K562 (cell line): ENCODE measurements around the gene ISYNA1. TPM values are rescaled to one million over a fixed set of nuclear protein-coding genes. Genes with fewer than 3 reads are reported as not detected.

Experiments used
- ATAC-seq: fragments of 200-7000 bp; cut with Tn5 transposase; 3 replicates; pipeline ENCODE4 v1.9.1; 2020; ENCODE audit warnings: moderate library complexity
- BruUV-seq: library from RNA; stranded (reverse); fragments of 400-500 nt; replicated peaks from 2 replicates; lab custom pipeline; 2021; lab: Mats Ljungman, UMichigan
- CTCF ChIA-PET: fragments of 300-600 bp; formaldehyde crosslinking; extraction: SDS; loops from one replicate; lab custom pipeline; 2021; ENCODE audit warnings: low intra/inter-chr PET ratio; lab: Yijun Ruan, JAX
- POLR2A ChIA-PET: fragments of 300-600, 350-650 bp; sonication (Branson Sonifier 250); formaldehyde crosslinking; extraction: SDS; loops from one replicate; lab custom pipeline; 2021; ENCODE audit warnings: antibody characterized with exemption, inconsistent platforms; lab: Yijun Ruan, JAX
- DNase-seq, 4 experiments: peaks; one replicate each; pipeline versions ENCODE4 v3.0.0 to v3.0.0-alpha.2; 2011 to 2018; ENCODE audit warnings: low spot score in 3 of 4, mixed read lengths in 3 of 4; ENCODE audit errors: extremely low read depth in 1 of 4
- FAIRE-seq: peaks from 2 replicates; lab custom pipeline; 2011; peaks lifted over from hg19 to GRCh38; lab: Jason Lieb, UNC
- H2AFZ ChIP-seq: 2 replicates; pipeline ENCODE4 v1.6.0; 2011; ENCODE audit warnings: low read depth, low read length, control low read depth, inconsistent platforms
- H3K27ac ChIP-seq: fragments of 200-600 bp; 3 replicates; pipeline ENCODE4 v1.8.0; 2011; ENCODE audit warnings: low read depth, mild to moderate bottlenecking, control low read depth, inconsistent platforms, low read length, moderate library complexity, mixed read lengths; ENCODE audit errors: extremely low read depth
- H3K27me3 ChIP-seq, 2 experiments: fragments of 300-600 bp in 1 of 2; 2 replicates in 1 of 2; 3 replicates in 1 of 2; pipeline versions ENCODE4 v1.6.0 to v1.8.0; 2011; ENCODE audit warnings: inconsistent platforms in 2 of 2, low read length in 2 of 2, mild to moderate bottlenecking in 1 of 2, mixed read lengths in 1 of 2, moderate library complexity in 1 of 2; ENCODE audit not compliant: control insufficient read depth in 2 of 2, insufficient read depth in 2 of 2
- H3K36me3 ChIP-seq: fragments of 300-600 bp; 3 replicates; pipeline ENCODE4 v1.8.0; 2011; ENCODE audit warnings: mild to moderate bottlenecking, low read length, inconsistent platforms; ENCODE audit not compliant: control insufficient read depth, insufficient read depth
- H3K4me1 ChIP-seq, 2 experiments: fragments of 200-600 bp in 1 of 2; replicated peaks in 1 of 2; 2 replicates in 1 of 2; 3 replicates in 1 of 2; pipeline versions ENCODE4 v1.5.1 to v1.8.0; 2011; ENCODE audit warnings: inconsistent platforms in 2 of 2, low read length in 2 of 2, mild to moderate bottlenecking in 1 of 2, mixed read lengths in 1 of 2, moderate library complexity in 1 of 2; ENCODE audit not compliant: control insufficient read depth in 2 of 2, insufficient read depth in 2 of 2
- H3K4me2 ChIP-seq: 2 replicates; pipeline ENCODE4 v1.6.1; 2011; ENCODE audit warnings: low read length, control low read depth, inconsistent platforms, mixed read lengths; ENCODE audit not compliant: insufficient read depth
- H3K4me3 ChIP-seq: fragments of 200-600 bp; sonication (generic), shearing (Covaris generic); 2 replicates; pipeline ENCODE4 v1.5.1; 2016; ENCODE audit warnings: control low read depth, inconsistent platforms
- H3K79me2 ChIP-seq: fragments of 200-600 bp; 3 replicates; pipeline ENCODE4 v1.8.0; 2011; ENCODE audit warnings: low read length, inconsistent platforms; ENCODE audit not compliant: control insufficient read depth, insufficient read depth
- H3K9ac ChIP-seq, 2 experiments: 2 replicates each; pipeline versions ENCODE4 v1.6.0 to v1.6.1; 2011; ENCODE audit warnings: low read depth in 2 of 2, low read length in 2 of 2, control low read depth in 1 of 2, inconsistent platforms in 1 of 2, mild to moderate bottlenecking in 1 of 2, mixed read lengths in 1 of 2; ENCODE audit not compliant: insufficient read depth in 1 of 2
- H3K9me1 ChIP-seq: one replicate; pipeline ENCODE4 v1.6.0; 2011; ENCODE audit warnings: inconsistent platforms, mild to moderate bottlenecking, low read length, moderate library complexity; ENCODE audit not compliant: control insufficient read depth, insufficient read depth
- H3K9me3 ChIP-seq: replicated peaks from 2 replicates; pipeline ENCODE4 v1.5.1; 2011; ENCODE audit warnings: low read depth, low read length, inconsistent platforms; ENCODE audit not compliant: control insufficient read depth, insufficient read depth
- H4K20me1 ChIP-seq: replicated peaks from 2 replicates; pipeline ENCODE4 v1.6.1; 2011; ENCODE audit warnings: low read length, inconsistent platforms, mixed read lengths; ENCODE audit not compliant: control insufficient read depth, insufficient read depth
- BCOR ChIP-seq: fragments of 450-650 bp; IDR thresholded peaks from 2 replicates; pipeline ENCODE4 v1.6.1; 2016
- CREB3L1 ChIP-seq: fragments of 450-650 bp; IDR thresholded peaks from 2 replicates; pipeline ENCODE4 v1.6.1; 2014; ENCODE audit warnings: low read depth, mild to moderate bottlenecking, moderate library complexity, borderline replicate concordance
- FOS ChIP-seq: IDR thresholded peaks from 3 replicates; pipeline ENCODE4 v1.6.1; 2011; ENCODE audit not compliant: insufficient read length; ENCODE audit errors: extremely low read depth
- MAFG ChIP-seq: fragments of 450-650 bp; conservative IDR thresholded peaks from 2 replicates; pipeline ENCODE4 v1.6.1; 2016; ENCODE audit warnings: missing genetic modification characterization, missing compliant biosample characterization
- NCOA2 ChIP-seq, 2 experiments: fragments of 450-650 bp; IDR thresholded peaks; 2 replicates each; pipeline ENCODE4 v1.6.1; 2018; ENCODE audit warnings: mild to moderate bottlenecking in 2 of 2, moderate library complexity in 1 of 2; ENCODE audit not compliant: partially characterized antibody in 2 of 2
- NFRKB ChIP-seq: fragments of 450-650 bp; IDR thresholded peaks from 2 replicates; pipeline ENCODE4 v1.6.1; 2016; ENCODE audit warnings: low read depth
- POLR2B ChIP-seq: fragments of 450-650 bp; IDR thresholded peaks from 2 replicates; pipeline ENCODE4 v1.6.1; 2018; ENCODE audit warnings: low read depth; ENCODE audit not compliant: partially characterized antibody
- SMARCA4 ChIP-seq: fragments of 450-650 bp; IDR thresholded peaks from 2 replicates; pipeline ENCODE4 v1.6.1; 2016
- SP2 ChIP-seq: IDR thresholded peaks from 2 replicates; pipeline ENCODE4 v1.6.1; 2011; ENCODE audit warnings: mild to moderate bottlenecking, low read depth, low read length, moderate library complexity; ENCODE audit not compliant: poor library complexity, severe bottlenecking; ENCODE audit errors: extremely low read depth
- ZNF780A ChIP-seq: fragments of 250-450 bp; sonication (Bioruptor Pico); IDR thresholded peaks from 2 replicates; pipeline ENCODE4 v1.5.0; 2021; ENCODE audit warnings: mild to moderate bottlenecking
- WGBS: fragments of 100-300 bp; shearing (Covaris generic); methylation state at CpG from one replicate; pipeline ENCODE4 v1.1.6; 2016; ENCODE audit warnings: low coverage, mixed read lengths; ENCODE audit not compliant: insufficient coverage; ENCODE audit errors: missing lambda C conversion rate; 5-methylcytosine and 5-hydroxymethylcytosine counted together
- in situ Hi-C: fragments of 300-500 bp; cut with MboI; formaldehyde crosslinking; loops from 4 replicates; pipeline ENCODE4 v1.15.0; 2018; ENCODE audit warnings: inconsistent platforms, mixed read lengths
- intact Hi-C: fragments of 100-400 bp; cut with micrococcal nuclease; formaldehyde crosslinking; loops from 2 replicates; pipeline ENCODE4 v1.14.2; 2022
- polyA plus RNA-seq, 8 experiments: library from polyadenylated mRNA; depleted of rRNA in 4 of 8; stranded (reverse) in 5 of 8; unstranded in 3 of 8; fragments of >200 nt; fragmentation: Nextera tagmentation in 2 of 8; fragmentation: Illumina TruSeq in 1 of 8; extraction: Ambion mirVana in 2 of 8; extraction: Trizol in 1 of 8; gene quantifications; 2 replicates each; pipeline versions ENCODE4 v1.2.1 to v1.2.3, GENCODE V29; 2011 to 2014; ENCODE audit warnings: inconsistent platforms in 1 of 8, missing spikeins in 1 of 8
- total RNA-seq, 7 experiments: library from RNA; depleted of rRNA in 6 of 7; stranded (reverse); fragments of >200 nt in 6 of 7; fragmentation: Illumina TruSeq in 2 of 7; extraction: Trizol in 2 of 7; gene quantifications; 2 replicates each; pipeline versions ENCODE4 v1.2.1 to v1.2.3, GENCODE V29; 2011 to 2021; ENCODE audit warnings: low replicate concordance in 1 of 7
- TF ChIP-seq, protein P1 (sequence below): sonication (generic); formaldehyde crosslinking; IDR thresholded peaks from 2 replicates; pipeline ENCODE4 v1.8.1; 2023; ENCODE audit warnings: mild to moderate bottlenecking, missing genetic modification reagents

Gene ISYNA1
- total and polyA plus RNA-seq, 9 of the 15 experiments (the other 6 are each of a cell fraction or from before 2014, with no cell fraction given) = 21.8 to 460 (median 93.2) TPM

DNA sequence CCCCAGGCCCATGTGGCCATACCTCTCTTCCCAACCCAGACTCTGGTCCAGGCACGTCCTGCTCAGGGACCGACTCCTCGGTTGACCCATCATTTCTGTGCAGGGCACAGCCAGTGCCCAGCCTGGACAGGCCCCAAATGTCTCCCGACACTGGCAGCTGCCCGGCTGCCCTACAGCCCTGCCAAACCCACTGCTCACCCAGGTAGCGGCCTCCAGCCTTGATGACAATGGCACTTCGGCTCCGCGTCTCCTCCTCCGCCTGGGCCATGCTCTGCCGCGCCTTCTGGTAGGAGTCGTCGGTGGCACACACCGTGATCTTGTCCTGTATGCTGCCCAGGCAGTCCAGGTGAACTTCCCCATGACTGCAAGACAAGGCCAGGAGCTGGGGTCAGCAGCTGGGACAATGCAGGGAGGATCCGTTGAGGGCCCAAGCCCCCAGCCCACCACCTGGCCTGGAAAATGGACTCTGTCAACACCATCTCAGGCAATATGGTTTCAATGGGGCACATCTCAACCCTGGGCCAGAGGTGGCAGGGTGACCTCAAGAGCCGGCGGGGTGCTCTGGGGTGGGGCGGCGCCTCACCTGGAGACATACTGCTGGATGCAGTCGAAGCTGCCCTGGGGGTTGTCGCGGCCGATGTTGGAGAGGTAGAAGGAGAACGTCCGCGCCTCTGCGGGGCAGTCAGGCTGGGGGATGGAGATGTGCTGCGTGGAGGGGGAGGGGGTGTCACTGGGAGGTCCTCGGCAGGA is 27.5 kb upstream of the ISYNA1 start:
- CTCF ChIA-PET = no interaction called here
- intact Hi-C loops = loop anchor here (5.0 kb wide), 1 partner anchor 212 kb away; no protein-coding TSS in a partner anchor
- no peak overlapping the region for H3K4me2 ChIP-seq
- TF ChIP-seq POLR2B (no peak), CREB3L1 (no peak), SMARCA4 (no peak), FOS (no peak), NFRKB (no peak), NCOA2 (IDR thresholded peaks at IDR 0.05; ENCODE audit: partially characterized antibody in 2 of 2) (no peak), SP2 (no peak), MAFG (tag) (no peak), BCOR (no peak), ZNF780A (CRISPR knock-in tag) (no peak)
- TF ChIP-seq, protein P1, sequence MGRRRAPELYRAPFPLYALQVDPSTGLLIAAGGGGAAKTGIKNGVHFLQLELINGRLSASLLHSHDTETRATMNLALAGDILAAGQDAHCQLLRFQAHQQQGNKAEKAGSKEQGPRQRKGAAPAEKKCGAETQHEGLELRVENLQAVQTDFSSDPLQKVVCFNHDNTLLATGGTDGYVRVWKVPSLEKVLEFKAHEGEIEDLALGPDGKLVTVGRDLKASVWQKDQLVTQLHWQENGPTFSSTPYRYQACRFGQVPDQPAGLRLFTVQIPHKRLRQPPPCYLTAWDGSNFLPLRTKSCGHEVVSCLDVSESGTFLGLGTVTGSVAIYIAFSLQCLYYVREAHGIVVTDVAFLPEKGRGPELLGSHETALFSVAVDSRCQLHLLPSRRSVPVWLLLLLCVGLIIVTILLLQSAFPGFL = no peak
- TF ChIP-seq, all 486 proteins: peak for 0
- Histone ChIP-seq H3K79me2 (peaks cover 27% of the 10 kb centered on the region), H3K27ac (no peak overlapping the region), H3K4me1 (peaks cover 2 to 71% of the 10 kb centered on the region in 2 experiments; a peak in 4 of 5 replicates), H3K27me3 (no peaks in the 10 kb centered on the region), H3K36me3 (peaks cover 46% of the 10 kb centered on the region), H3K9me1 (peaks cover 17% of the 10 kb centered on the region), H3K4me3 (no peak overlapping the region), H4K20me1 (peaks cover 37% of the 10 kb centered on the region), H3K9me3 (no peaks in the 10 kb centered on the region), H3K9ac (peak overlapping the region in 1 of 2 experiments; percentile 47; a peak in 2 of 4 replicates), H2AFZ (no peak overlapping the region)
- WGBS = 96% methylated on average over 26 of the region's 30 CpGs
- in situ Hi-C loops = loop anchor here (5.0 kb wide), 1 partner anchor 212 kb away; no protein-coding TSS in a partner anchor
- POLR2A ChIA-PET = interaction anchor here (0.6 to 1.4 kb wide), 4 partner anchors 10 to 507 kb away, joined by 3 to 6 read pairs (median 3); no protein-coding TSS in a partner anchor
- DNase-seq = no peak
- FAIRE-seq = no peak
- ATAC-seq = no peak
- no TSS peak for BruUV-seq
